GM23338 (cell line): ENCODE measurements around the gene TMEM178B. TPM values are rescaled to one million over a fixed set of nuclear protein-coding genes. Genes with fewer than 3 reads are reported as not detected.

Experiments
- ATAC-seq: fragments of 200-7000 bp; cut with Tn5 transposase; 3 replicates; pipeline ENCODE4 v1.9.1; 2020
- DNase-seq: peaks from one replicate; pipeline ENCODE4 v3.0.0-alpha.2; 2015; ENCODE audit warnings: low spot score
- H2AFZ ChIP-seq: fragments of 200-600 bp; sonication (generic); 2 replicates; pipeline ENCODE4 v1.8.0; 2016; ENCODE audit warnings: antibody characterized with exemption, mild to moderate bottlenecking, moderate library complexity
- H3F3A ChIP-seq: fragments of 200-600 bp; sonication (generic); replicated peaks from 2 replicates; pipeline ENCODE4 v1.8.0; 2017; ENCODE audit warnings: antibody characterized with exemption, mixed run types, low read depth
- H3K27ac ChIP-seq: fragments of 200-600 bp; sonication (generic); 2 replicates; pipeline ENCODE4 v1.6.1; 2016; ENCODE audit warnings: low read depth
- H3K27me3 ChIP-seq: fragments of 200-600 bp; sonication (generic); 2 replicates; pipeline ENCODE4 v1.8.0; 2016; ENCODE audit warnings: mild to moderate bottlenecking, mixed run types, moderate library complexity; ENCODE audit not compliant: insufficient read depth
- H3K36me3 ChIP-seq: fragments of 200-600 bp; sonication (generic); 2 replicates; pipeline ENCODE4 v1.8.0; 2016; ENCODE audit warnings: mild to moderate bottlenecking; ENCODE audit not compliant: insufficient read depth
- H3K4me1 ChIP-seq: fragments of 200-600 bp; sonication (generic); 2 replicates; pipeline ENCODE4 v1.8.0; 2016; ENCODE audit warnings: mild to moderate bottlenecking, moderate library complexity; ENCODE audit not compliant: insufficient read depth
- H3K4me2 ChIP-seq: fragments of 200-600 bp; sonication (generic); 2 replicates; pipeline ENCODE4 v1.7.1; 2017; ENCODE audit warnings: mixed run types
- H3K4me3 ChIP-seq: fragments of 200-600 bp; sonication (generic); 2 replicates; pipeline ENCODE4 v1.6.1; 2016; ENCODE audit warnings: mixed run types
- H3K79me2 ChIP-seq: fragments of 200-600 bp; sonication (generic); replicated peaks from 2 replicates; pipeline ENCODE4 v1.8.0; 2017; ENCODE audit warnings: mild to moderate bottlenecking; ENCODE audit not compliant: insufficient read depth
- H3K9me2 ChIP-seq: fragments of 200-600 bp; sonication (generic); 2 replicates; pipeline ENCODE4 v1.8.0; 2017; ENCODE audit not compliant: insufficient read depth
- H4K20me1 ChIP-seq: fragments of 200-600 bp; sonication (generic); replicated peaks from 2 replicates; pipeline ENCODE4 v1.8.0; 2017; ENCODE audit warnings: mild to moderate bottlenecking; ENCODE audit not compliant: insufficient read depth
- H3K27ac Mint-ChIP-seq: 2 replicates; pipeline ENCODE4 v1.8.0; 2020; ENCODE audit warnings: inconsistent platforms, mild to moderate bottlenecking, moderate library complexity, mixed read lengths
- H3K27me3 Mint-ChIP-seq: 3 replicates; pipeline ENCODE4 v1.8.0; 2022; ENCODE audit warnings: low read depth, mild to moderate bottlenecking, moderate library complexity, mixed read lengths, inconsistent platforms; ENCODE audit not compliant: insufficient read depth, poor library complexity
- H3K36me3 Mint-ChIP-seq: 3 replicates; pipeline ENCODE4 v1.8.0; 2021; ENCODE audit warnings: low read depth, mild to moderate bottlenecking, inconsistent platforms, moderate library complexity, mixed read lengths
- H3K4me1 Mint-ChIP-seq: 3 replicates; pipeline ENCODE4 v1.8.0; 2020; ENCODE audit warnings: mild to moderate bottlenecking, inconsistent platforms, mixed read lengths
- H3K4me3 Mint-ChIP-seq: 3 replicates; pipeline ENCODE4 v1.8.0; 2021; ENCODE audit warnings: moderate library complexity, mild to moderate bottlenecking, inconsistent platforms, mixed read lengths
- H3K9me3 Mint-ChIP-seq: 3 replicates; pipeline ENCODE4 v1.8.0; 2020; ENCODE audit warnings: moderate library complexity, mild to moderate bottlenecking, inconsistent platforms, mixed read lengths
- CREB1 ChIP-seq: fragments of 250-450 bp; sonication (Bioruptor Pico); IDR thresholded peaks from 2 replicates; pipeline ENCODE4 v1.5.0; 2020; ENCODE audit warnings: low read depth, mild to moderate bottlenecking, moderate library complexity
- ETS1 ChIP-seq: IDR thresholded peaks from 2 replicates; pipeline ENCODE4 v1.6.1; 2016; ENCODE audit warnings: antibody characterized with exemption
- EZH2 ChIP-seq: fragments of 200-600 bp; sonication (generic); IDR thresholded peaks from one replicate; pipeline ENCODE4 v1.8.0; 2017; ENCODE audit warnings: antibody characterized with exemption, mild to moderate bottlenecking, low read depth; ENCODE audit not compliant: unreplicated experiment
- EZH2phosphoT487 ChIP-seq: fragments of 200-600 bp; sonication (generic); IDR thresholded peaks from one replicate; pipeline ENCODE4 v1.8.1; 2018; ENCODE audit warnings: antibody characterized with exemption; ENCODE audit not compliant: unreplicated experiment
- JUNB ChIP-seq: IDR thresholded peaks from one replicate; pipeline ENCODE4 v1.6.1; 2016; ENCODE audit warnings: antibody characterized with exemption; ENCODE audit not compliant: unreplicated experiment
- NANOG ChIP-seq: IDR thresholded peaks from 2 replicates; pipeline ENCODE4 v1.6.1; 2016; ENCODE audit warnings: antibody characterized with exemption, borderline replicate concordance
- STAT1 ChIP-seq: IDR thresholded peaks from one replicate; pipeline ENCODE4 v1.6.1; 2016; ENCODE audit warnings: antibody characterized with exemption; ENCODE audit not compliant: unreplicated experiment
- ZNF114 ChIP-seq: fragments of 250-450 bp; sonication (Bioruptor Pico); IDR thresholded peaks from 2 replicates; pipeline ENCODE4 v1.5.0; 2020; ENCODE audit warnings: mild to moderate bottlenecking, moderate library complexity
- ZNF331 ChIP-seq: fragments of 250-450 bp; sonication (Bioruptor Pico); IDR thresholded peaks from 2 replicates; pipeline ENCODE4 v1.5.0; 2020; ENCODE audit warnings: low read depth, mild to moderate bottlenecking, moderate library complexity
- ZNF462 ChIP-seq: fragments of 250-450 bp; sonication (Bioruptor Pico); IDR thresholded peaks from 2 replicates; pipeline ENCODE4 v1.5.0; 2020; ENCODE audit warnings: mild to moderate bottlenecking, moderate library complexity
- polyA plus RNA-seq: library from polyadenylated mRNA; unstranded; fragments of >200 nt; fragmentation: Nextera tagmentation; extraction: Ambion mirVana; gene quantifications from 2 replicates; pipeline ENCODE4 v1.2.1, GENCODE V29; 2016
- total RNA-seq: library from RNA; depleted of rRNA; stranded (reverse); fragments of >200 nt; shearing (Covaris generic); gene quantifications from 2 replicates; pipeline ENCODE4 v1.2.3, GENCODE V29; 2014

TMEM178B gene
- total and polyA plus RNA-seq, 2 experiments from 2014 or later: 4.9 to 15.6 TPM

GRCh38 chr7:141185369-141185967 lies 111.6 kb downstream of the TMEM178B start:
- Histone ChIP-seq H3K4me1 (no peaks in the 10 kb centered on the region; the same call in 1 of the 2 replicates), H3K27me3 (no peaks in the 10 kb centered on the region), H3F3A (no peaks in the 10 kb centered on the region), H3K36me3 (no peaks in the 10 kb centered on the region), H3K27ac (no peak overlapping the region), H3K9me2 (no peaks in the 10 kb centered on the region; the same call in 1 of the 2 replicates), H3K4me2 (no peak overlapping the region), H4K20me1 (no peaks in the 10 kb centered on the region; the same call in 1 of the 2 replicates), H3K4me3 (no peak overlapping the region), H2AFZ (no peak overlapping the region), H3K79me2 (no peaks in the 10 kb centered on the region; the same call in 1 of the 2 replicates)
- DNase-seq (no peak), ATAC-seq (no peak)
- Mint-ChIP-seq H3K9me3 (no peaks in the 10 kb centered on the region), H3K36me3 (no peaks in the 10 kb centered on the region; the same call in 2 of the 3 replicates), H3K27ac (no peak overlapping the region; the same call in 1 of the 2 replicates), H3K27me3 (no peaks in the 10 kb centered on the region), H3K4me1 (peaks cover 3% of the 10 kb centered on the region; the same call in 1 of the 3 replicates), H3K4me3 (no peak overlapping the region)
- TF ChIP-seq ETS1 (no peak), ZNF331 (CRISPR knock-in tag) (no peak), JUNB (no peak), NANOG (no peak), ZNF462 (CRISPR knock-in tag) (no peak), ZNF114 (CRISPR knock-in tag) (no peak), STAT1 (no peak), EZH2 (no peak), EZH2phosphoT487 (no peak), CREB1 (CRISPR knock-in tag) (no peak)
